ENCODE results near the gene TRIOBP.

DNA sequence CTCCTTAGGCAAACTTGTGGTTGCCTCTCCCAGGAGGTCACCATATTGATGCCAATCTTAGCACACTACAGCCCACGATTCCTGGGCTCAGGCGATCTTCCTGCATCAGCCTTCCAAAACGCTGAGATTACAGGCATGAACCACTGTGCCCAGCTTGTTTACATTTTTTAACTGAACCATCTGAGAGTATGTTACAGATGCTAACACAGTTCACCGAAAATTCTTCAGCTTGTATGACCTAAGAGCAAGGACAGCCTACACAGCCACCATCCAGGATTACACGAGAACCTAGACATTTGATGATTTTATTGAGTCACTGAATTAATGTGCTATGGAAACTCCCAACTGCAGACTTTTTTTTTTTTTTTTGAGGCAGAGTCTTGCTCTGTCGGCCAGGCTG is 27.3 kb upstream of the TRIOBP start:
- TF ChIP-seq EZH2phosphoT487 (IDR thresholded peaks at IDR 0.05; ENCODE audit: low read depth), result no peak
- TF ChIP-seq, protein P1, sequence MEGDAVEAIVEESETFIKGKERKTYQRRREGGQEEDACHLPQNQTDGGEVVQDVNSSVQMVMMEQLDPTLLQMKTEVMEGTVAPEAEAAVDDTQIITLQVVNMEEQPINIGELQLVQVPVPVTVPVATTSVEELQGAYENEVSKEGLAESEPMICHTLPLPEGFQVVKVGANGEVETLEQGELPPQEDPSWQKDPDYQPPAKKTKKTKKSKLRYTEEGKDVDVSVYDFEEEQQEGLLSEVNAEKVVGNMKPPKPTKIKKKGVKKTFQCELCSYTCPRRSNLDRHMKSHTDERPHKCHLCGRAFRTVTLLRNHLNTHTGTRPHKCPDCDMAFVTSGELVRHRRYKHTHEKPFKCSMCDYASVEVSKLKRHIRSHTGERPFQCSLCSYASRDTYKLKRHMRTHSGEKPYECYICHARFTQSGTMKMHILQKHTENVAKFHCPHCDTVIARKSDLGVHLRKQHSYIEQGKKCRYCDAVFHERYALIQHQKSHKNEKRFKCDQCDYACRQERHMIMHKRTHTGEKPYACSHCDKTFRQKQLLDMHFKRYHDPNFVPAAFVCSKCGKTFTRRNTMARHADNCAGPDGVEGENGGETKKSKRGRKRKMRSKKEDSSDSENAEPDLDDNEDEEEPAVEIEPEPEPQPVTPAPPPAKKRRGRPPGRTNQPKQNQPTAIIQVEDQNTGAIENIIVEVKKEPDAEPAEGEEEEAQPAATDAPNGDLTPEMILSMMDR (IDR thresholded peaks at IDR 0.05; ENCODE audit: low read depth, low read length), result no peak
